GM18870 (cell line): ENCODE results near the gene GOLGA6L24.
"Not testable (repeated sequence)": the region's sequence is repeated elsewhere in the genome, so short reads cannot be mapped to it uniquely, and the experiment has no call there.

Experiments used
- ATAC-seq: cut with Tn5 transposase; IDR thresholded peaks from one replicate; pipeline ENCODE4 v1.9.1; 2021; ENCODE audit warnings: moderate library complexity; ENCODE audit not compliant: unreplicated experiment

Gene GOLGA6L24

GRCh38 chr15:28357984-28358383 lies at the start of gene GOLGA6L24:
TSS of gene GOLGA6L24 (minus strand) at chr15:28358084. CDS start at chr15:28358023, 61 bp downstream.
- not testable (repeated sequence) for ATAC-seq

DNA sequence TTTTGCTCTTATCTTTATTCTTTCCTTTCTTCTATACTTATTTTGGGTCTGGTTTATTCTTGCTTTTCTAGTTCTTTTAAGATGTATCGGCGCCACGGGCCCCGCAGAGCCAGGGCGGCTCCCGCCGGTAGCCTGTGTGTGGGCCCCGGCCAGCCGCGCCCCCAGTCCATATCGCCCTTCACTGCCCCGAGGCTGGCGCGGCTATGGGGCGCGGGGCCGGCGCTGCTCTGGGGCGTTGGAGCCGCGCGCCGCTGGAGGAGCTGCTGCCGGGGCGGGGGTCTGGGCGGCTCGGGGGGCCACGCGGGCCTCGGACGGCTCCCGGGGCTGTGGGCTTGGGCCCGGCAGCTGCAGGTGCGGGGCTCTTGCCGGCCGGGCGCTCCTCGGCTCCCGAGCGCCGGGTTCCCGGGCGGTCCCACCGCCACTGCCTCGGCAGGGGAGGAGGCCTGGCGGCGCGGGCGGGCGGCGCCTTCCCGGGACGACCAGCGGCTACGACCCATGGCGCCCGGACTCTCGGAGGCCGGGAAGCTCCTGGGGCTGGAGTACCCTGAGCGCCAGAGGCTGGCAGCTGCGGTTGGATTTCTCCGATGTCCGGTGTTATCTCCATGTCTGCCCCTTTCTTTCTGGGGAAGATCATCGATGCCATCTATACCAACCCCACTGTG lies 45.0 kb upstream of the GOLGA6L24 start:
- not testable (repeated sequence) for ATAC-seq

GRCh38 chr15:28396022-28396421 lies 38.1 kb upstream of the GOLGA6L24 start:
- ATAC-seq = not testable (repeated sequence)

DNA sequence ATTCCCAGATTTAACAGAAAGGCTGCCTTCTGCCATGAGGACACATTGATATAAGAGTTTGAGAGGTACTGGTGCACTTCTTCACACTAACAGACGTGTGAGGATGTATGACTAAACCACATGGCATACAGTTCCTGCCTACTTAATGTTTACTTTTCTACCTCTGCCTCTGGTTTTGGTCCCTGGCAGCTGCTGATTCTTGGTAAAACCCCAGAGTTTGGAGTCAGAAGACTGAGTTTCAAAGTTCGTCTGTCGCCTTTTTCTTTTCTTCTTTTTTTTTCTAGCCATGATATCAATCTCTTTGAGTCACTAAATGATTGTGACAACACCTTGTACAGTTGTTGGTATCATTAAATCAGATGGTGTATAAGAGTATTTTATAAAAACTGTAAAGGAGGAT lies 22.2 kb upstream of the GOLGA6L24 start:
- not testable (repeated sequence) for ATAC-seq

GRCh38 chr15:28378364-28378763 lies 20.5 kb upstream of the GOLGA6L24 start, which contains the start of gene GOLGA8F:
TSS of gene GOLGA8F (plus strand) at chr15:28378664. CDS start at chr15:28378762, 98 bp downstream.
- not testable (repeated sequence) for ATAC-seq

GRCh38 chr15:28365502-28365901 lies 7.6 kb upstream of the GOLGA6L24 start:
- not testable (repeated sequence) for ATAC-seq

- ATAC-seq = not testable (repeated sequence)
Measured at GRCh38 chr15:28322129-28322588, 35.7 kb downstream of the GOLGA6L24 start, which contains the start of gene HERC2. TSS of gene HERC2 (minus strand) at chr15:28322179. CDS start at chr15:28321433, 746 bp downstream.

DNA sequence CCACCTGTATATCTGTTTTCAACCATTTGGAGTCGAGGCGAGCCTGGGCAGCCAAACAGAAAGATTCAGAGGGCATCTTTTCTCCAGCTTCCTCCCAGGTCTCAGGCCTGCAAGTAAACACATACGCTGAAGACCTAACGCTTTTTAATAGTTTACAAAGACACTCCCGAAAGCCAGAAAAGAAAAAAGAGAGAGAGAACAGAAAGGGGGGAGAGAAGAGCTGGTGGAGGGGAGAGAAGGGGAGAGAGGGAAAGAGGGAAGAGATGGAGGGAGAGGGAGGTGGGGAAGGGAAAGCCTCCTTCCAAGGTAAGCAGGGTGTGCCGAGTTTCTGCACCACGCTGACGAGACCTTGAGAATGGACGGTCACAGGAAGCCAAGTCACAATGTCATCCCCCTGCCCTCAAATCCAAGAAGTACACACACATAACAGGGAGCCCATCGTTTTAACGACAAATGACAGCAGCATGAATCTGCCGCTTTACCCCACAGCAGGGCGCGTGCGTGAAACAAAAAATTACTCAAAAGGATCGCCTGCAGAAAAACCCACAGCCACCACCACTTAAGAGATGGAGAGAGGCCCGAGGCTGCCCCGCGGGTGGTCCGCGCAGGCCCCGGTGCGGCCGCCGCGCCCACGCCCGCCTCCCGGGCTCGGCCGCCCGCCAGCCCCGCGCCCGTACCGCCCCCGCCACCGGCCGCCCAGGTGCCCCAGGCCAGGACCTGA lies 36.4 kb downstream of the GOLGA6L24 start:
- not testable (repeated sequence) for ATAC-seq

- not testable (repeated sequence) for ATAC-seq
Measured at GRCh38 chr15:28319725-28320124, 38.2 kb downstream of the GOLGA6L24 start.

DNA sequence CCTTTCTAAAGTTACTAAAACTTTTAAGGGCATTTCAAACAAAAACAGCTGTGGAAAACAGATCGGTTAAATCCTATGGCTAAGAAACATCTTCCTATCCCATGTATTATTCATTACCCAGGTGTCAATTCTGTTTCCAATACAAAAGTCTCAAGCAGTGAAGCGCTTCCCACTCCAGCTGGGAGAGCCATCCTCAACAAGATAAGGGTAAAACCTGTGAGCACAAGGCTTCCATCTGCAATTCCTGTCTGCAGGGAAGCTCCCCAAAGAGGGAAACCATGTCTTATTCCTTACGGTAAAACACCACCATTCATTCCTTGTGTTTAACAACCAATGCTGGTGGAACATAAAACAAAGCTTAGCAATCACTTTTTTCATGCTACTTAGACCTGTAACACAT lies 39.1 kb downstream of the GOLGA6L24 start:
- ATAC-seq = not testable (repeated sequence)

- not testable (repeated sequence) for ATAC-seq
Measured at GRCh38 chr15:28318122-28318521, 39.8 kb downstream of the GOLGA6L24 start.

DNA sequence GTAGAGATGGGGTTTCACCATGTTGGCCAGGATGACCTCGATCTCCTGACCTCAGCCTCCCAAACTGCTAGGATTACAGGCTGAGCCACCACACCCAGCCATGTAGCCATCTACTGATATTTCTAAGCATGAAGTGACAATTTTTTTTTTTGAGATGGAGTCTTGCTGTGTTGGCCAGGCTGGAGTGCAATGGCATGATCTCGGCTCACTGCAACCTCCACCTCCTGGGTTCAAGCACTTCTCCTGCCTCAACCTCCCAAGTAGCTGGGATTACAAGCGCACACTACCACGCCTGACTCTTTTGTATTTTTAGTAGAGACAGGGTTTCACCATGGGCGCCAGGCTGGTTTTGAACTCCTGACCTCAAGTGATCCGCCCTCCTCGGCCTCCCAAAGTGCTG lies 40.9 kb downstream of the GOLGA6L24 start:
- not testable (repeated sequence) for ATAC-seq

DNA sequence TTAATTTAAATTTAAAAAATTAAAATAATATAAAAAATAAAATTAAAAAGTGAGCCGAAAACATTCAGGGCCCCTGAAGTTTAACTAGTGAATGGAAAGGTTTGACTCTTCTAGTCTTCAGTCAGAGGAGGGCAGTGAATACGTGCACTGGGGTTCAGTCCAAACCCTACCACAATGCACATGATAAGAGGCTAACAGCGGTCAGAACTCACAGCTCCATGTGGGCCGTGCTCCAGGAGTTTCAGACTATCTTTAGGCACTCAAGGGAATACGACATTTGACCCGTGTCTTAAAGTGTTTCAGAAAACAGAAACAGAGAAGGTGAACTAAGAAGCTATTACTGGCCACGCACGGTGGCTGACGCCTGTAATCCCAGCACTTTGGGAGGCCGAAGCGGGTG lies 47.4 kb downstream of the GOLGA6L24 start:
- not testable (repeated sequence) for ATAC-seq

DNA sequence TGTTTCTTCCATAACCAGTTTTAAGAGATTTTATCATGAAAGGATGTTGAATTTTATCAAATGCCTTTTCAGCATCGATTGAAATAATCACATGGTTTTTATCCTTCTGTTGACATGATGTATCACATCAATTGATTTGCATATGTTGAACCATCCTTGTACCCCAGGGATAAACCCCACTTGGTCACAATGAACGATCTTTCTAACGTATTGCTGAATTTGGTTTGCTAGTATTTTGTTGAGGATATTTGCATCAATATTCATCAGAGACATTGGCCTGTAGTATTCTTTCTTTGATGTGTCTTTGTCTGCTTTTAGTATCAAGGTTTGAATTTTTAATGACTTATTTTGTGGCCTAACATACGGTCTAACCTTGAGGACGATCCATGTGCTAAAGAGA lies 49.2 kb downstream of the GOLGA6L24 start:
- not testable (repeated sequence) for ATAC-seq
